ENCODE data around the gene ZNF273. TPM values are rescaled to one million over a fixed set of nuclear protein-coding genes. Genes with fewer than 3 reads are reported as not detected.

ZNF273 gene
- total RNA-seq, 1 donor from 2014 or later: 3.7 TPM

GRCh38 chr7:64876792-64877713, 26.0 kb upstream of the ZNF273 start:
- DNase-seq (ENCODE audit: extremely low read depth, low read depth, low spot score): no peak

- DNase-seq (ENCODE audit: extremely low read depth, low read depth, low spot score): no peak
Measured at GRCh38 chr7:64877714-64878610, 25.1 kb upstream of the ZNF273 start.

GRCh38 chr7:64878684-64879083, 24.4 kb upstream of the ZNF273 start:
- DNase-seq (ENCODE audit: extremely low read depth, low read depth, low spot score): no peak

DNA sequence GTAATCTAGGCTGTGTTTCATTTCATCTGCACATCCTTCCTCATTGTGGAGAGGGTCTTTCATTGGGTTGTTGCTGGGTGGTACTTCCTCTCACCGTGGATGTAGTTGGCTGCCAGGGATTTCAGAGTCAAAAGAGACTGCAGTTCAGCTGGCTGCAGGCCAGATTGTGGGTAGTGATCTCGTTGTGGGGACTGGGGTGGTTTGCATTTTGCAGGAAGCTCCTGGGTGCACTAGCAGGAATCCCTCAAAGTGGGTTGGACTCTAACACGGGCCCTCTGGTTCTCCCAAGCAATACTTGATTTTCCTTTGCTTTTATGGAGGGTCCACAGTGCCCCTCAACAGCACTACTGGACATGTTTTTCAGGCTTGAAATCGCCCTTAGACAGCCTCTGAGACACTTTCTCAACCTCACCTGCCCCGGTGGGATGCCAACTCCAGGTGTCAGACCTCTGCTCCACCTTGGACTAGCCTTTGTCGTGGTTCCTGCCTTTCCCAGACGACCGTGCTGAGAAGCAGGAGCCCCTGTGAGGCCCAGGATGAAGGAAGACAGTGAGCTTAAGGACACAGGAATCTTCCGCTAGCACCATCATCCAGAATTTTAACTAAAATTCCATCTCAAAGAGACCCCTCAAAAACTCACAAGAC, 23.9 kb upstream of the ZNF273 start:
- DNase-seq (ENCODE audit: extremely low read depth, low read depth, low spot score): no peak

DNA sequence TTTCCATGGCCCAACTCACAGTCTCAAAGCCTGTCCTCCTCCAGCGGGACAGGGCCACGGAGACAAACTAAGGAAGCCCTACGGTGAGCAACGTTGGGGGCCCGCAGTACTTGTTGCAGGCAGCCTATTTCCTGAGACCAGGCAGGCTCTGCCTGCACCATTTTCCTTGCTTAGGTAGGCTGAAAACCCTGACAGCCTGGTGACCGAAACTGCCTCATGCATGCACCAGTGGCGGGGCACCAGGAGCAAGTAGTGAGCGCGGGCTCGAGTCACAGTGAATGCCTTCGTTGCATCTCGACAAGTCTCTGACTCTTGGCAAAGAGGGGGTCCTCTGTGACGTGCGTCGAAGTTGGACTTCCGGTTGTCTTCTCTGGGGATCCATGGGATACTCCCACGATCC, 23.3 kb upstream of the ZNF273 start:
- no peak for DNase-seq (ENCODE audit: extremely low read depth, low read depth, low spot score)

- DNase-seq (ENCODE audit: extremely low read depth, low read depth, low spot score): no peak
Measured at GRCh38 chr7:64880322-64881297, 22.5 kb upstream of the ZNF273 start.

DNA sequence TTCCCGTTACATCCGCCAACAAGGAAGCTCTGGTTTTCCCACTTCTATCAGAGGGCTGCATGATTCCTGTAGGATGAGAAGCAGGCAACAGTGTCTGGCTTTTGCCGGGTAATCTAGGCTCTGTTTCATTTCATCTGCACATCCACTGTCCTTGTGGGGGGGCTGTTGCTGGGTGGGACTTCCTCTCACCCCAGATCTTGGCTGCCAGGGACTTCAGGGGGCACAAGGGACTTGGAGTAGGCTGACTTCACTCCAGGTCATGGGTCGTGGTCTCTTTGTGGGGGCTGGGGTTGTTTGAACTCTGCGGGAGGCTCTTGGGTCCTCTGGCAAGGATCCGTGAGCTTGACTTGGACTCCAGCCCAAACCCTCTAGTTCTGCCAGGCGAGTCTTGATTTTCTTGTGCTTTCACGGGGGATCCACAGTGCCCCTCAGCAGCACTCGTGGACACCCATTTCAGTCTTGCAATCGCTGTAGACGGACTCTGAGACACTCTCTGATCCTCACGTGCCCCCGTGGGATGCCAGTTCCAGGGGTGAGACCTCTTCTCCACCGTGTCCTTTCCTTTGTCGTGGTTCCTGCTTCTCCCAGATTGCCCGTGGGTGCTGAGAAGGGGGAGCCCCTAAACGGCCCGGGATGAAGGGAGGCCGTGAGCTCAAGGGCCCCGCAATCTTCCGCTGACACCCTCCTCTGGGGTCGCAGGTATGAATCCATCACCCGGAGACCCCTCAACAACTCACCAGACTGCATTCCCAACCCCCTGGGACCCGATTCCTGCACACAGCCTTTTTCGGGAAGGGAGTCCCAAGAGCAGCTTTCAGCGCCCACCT, 21.4 kb upstream of the ZNF273 start:
- no peak for DNase-seq (ENCODE audit: extremely low read depth, low read depth, low spot score)

DNA sequence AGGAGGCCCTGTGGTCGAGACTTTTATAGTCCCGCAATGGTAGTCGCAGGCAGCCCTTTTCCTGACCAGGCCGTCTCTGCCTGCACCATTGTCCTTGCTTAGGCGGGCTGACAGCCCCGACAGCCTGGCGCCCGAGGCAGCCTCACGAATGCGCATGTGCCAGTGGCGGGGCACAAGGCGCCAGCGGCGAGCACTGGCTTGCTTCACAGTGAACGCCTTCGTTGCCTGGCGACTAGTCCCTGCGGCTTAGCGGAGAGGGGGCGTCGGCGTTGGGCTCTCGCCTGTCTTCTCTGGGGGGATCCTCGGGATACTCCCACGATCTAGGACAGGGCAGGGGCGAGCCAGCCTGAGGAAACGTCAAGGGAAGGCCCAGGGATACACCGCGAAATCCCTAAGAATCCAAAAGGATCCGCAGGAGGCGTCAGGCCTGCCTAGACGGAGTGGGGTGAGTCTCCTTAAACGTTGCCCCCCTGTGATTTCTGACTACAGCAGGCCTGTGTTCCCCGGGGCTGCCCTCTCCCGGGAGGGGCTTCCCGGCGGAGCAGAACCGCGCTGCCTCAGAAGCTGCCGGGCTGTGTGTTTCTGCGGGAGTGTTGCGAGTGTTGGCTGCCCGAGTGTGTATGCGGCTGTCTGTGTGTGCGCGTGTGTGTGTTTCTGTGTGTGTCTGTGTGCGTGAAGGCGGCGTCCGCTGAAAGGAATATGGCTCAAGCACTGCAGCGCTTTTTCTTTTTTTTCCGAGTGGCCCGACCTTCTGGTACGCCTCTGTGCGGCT, 20.5 kb upstream of the ZNF273 start:
- DNase-seq (ENCODE audit: extremely low read depth, low read depth, low spot score): no peak

- DNase-seq (ENCODE audit: extremely low read depth, low read depth, low spot score): no peak
Measured at GRCh38 chr7:64883113-64883905, 19.8 kb upstream of the ZNF273 start.

- no peak for DNase-seq (ENCODE audit: extremely low read depth, low read depth, low spot score)
Measured at GRCh38 chr7:64884085-64884912, 18.8 kb upstream of the ZNF273 start.

- DNase-seq (ENCODE audit: extremely low read depth, low read depth, low spot score): no peak
Measured at GRCh38 chr7:64884913-64885370, 18.1 kb upstream of the ZNF273 start.

GRCh38 chr7:64885520-64886240, 17.4 kb upstream of the ZNF273 start:
- no peak for DNase-seq (ENCODE audit: extremely low read depth, low read depth, low spot score)

DNA sequence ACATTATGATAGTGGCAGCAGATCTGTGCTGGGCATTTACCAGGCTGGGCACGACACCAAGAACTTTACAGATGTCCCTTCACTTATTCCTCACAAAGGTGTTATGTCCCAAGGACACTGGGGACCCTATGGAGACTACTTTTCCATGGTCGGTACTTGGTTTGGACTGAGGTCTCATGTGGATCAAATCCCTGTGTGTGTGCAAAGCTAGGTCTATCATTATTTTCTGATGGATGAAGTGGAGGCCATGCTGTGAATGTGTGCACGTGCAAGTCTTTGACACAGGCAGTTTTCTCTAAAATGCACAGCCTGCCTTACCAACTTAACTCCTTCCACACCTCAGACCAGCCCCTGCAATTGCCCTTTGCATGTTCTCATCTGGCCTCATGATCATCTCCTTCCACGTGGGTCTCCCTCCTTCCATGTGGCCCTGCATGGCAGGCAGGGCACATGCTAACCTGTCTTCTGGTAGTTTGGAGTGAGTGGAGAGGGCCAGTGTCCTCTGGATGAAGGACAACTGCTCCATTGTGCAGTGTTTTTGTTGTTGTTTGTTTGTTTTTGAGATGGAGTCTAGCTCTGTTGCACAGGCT, 16.0 kb upstream of the ZNF273 start:
- no peak for DNase-seq (ENCODE audit: extremely low read depth, low read depth, low spot score)

- DNase-seq (ENCODE audit: extremely low read depth, low read depth, low spot score): no peak
Measured at GRCh38 chr7:64887756-64888508, 15.1 kb upstream of the ZNF273 start.

GRCh38 chr7:64888561-64888900, 14.5 kb upstream of the ZNF273 start:
- no peak for DNase-seq (ENCODE audit: extremely low read depth, low read depth, low spot score)

All from glomerular endothelial cell (primary cell).